Measurements from ENCODE around the gene CETP.

CETP gene

DNA sequence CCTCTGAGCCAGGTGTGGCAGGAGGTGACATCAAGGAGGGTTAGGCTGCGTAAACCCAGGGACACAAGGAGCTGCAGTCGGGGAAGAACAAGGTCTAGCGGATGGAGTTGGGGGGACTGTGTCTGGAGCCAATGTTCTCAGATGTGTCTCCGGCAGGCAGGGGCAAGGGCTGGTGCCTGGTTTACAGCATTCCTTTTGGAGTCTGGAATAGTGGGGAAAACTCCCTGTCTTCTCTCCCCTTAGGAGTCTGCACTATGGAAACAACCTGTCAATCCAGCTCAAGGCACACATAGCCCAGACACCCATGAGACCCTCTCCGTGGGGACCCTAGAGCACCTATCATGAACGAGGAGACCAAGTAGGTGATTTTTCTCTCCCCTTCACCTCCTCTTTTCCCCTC, 55.1 kb downstream of the CETP start:
- TF ChIP-seq ZNF274 (IDR thresholded peaks at IDR 0.05; ENCODE audit: low read depth, low read length), result no peak

DNA sequence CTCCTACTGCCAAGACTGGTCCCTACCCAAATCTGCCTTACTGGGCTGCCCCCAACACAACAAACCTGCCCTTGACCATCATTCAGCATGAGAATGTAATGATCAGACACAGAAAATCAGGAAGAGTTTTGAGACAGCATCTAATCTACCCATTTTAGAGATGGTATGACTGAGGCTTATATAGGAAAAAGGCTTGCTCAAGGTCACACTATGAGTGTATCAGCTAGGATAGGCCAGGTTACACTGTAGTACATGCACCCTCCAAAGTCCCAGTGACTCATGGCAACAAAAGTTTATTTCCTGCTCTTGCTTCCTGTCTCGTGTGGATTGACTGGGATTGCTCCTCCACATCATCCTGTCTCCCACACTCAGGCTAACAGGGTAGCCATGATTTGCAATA, 55.5 kb downstream of the CETP start:
- no peak for TF ChIP-seq ZNF274 (IDR thresholded peaks at IDR 0.05; ENCODE audit: low read depth, low read length)
- no peak overlapping the region for H3K4me3 ChIP-seq (ENCODE audit: low read length)

More for the DNA sequence above, 55.1 kb downstream of the CETP start:
- no peak overlapping the region for H3K4me3 ChIP-seq (ENCODE audit: low read length)

DNA sequence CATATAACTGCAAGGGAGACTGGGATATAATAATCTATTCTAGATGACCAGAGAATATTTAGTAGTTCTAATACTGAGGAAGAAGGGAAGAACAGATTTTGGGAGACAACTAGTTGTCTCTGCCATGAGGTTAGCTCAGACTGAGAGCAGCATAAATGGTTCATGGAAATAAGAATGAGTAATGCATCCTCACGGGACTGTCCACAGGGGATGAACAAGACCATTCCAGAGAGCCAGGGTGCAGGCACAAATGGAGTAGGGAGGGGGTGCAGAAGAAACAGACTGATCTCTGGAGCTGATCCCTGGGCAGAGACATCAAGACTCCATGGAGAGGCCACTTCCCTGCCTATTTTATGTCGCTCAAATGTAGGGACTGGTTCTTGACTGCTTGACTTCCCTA, 58.0 kb downstream of the CETP start:
- no peak overlapping the region for H3K4me3 ChIP-seq (ENCODE audit: low read length)
- TF ChIP-seq ZNF274 (IDR thresholded peaks at IDR 0.05; ENCODE audit: low read depth, low read length), result no peak

DNA sequence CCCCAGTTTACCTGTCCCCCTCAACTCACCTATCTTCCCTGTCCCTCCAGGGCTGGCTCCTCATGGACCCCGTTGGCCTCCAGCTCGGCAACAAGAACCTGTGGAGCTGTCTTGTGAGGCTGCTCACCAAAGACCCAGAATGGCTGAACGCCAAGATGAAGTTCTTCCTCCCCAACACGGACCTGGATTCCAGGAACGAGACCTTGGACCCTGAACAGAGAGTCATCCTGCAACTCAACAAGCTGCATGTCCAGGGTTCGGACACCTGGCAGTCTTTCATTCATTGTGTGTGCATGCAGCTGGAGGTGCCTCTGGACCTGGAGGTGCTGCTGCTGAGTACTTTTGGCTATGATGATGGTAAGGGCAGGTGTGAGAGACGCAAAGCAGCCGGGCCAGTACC, 58.9 kb downstream of the CETP start:
- no peak overlapping the region for H3K4me3 ChIP-seq (ENCODE audit: low read length)
- TF ChIP-seq ZNF274 (IDR thresholded peaks at IDR 0.05; ENCODE audit: low read depth, low read length), result no peak

DNA sequence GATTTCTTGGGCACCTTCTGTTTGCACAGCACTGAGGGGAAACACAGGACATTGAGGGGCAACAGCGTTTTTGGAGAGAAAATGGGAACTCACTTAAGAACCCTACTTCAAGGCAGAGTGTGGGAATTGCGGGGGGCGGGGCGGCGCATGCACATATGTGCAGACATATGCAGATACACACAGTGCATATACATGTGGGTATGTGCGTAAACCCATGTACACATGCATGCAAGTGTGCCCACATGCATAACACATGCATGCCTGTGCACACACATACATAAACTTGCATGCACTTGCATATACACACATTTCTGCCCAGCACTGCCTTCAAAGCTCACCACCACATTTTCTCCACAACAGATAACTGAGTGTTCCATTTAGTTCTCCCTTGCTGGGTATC, 60.0 kb downstream of the CETP start:
- TF ChIP-seq ZNF274 (IDR thresholded peaks at IDR 0.05; ENCODE audit: low read depth, low read length), result no peak

DNA sequence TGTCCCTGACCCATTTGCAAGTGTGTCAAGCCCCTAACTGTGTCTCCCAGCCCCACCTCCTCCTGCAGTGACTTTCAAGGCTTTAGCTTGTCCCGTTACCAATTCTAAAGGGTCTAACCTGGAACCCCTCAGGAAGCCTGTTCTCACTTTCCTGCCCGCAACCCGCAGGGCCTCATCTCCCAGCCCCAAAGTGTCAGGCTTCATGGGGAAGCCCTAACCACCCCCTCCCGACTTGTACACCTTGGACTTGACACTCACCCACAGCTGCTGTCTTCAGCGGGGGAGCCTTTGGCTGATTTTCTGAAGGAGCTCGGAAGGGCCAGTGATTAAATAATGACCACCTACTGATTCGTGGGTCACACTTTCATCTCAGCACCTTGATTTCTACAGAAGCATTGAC, 60.7 kb downstream of the CETP start:
- H3K4me3 ChIP-seq (ENCODE audit: low read length), result no peak overlapping the region
- no peak for TF ChIP-seq ZNF274 (IDR thresholded peaks at IDR 0.05; ENCODE audit: low read depth, low read length)

More for the DNA sequence above, 60.0 kb downstream of the CETP start:
- no peak overlapping the region for H3K4me3 ChIP-seq (ENCODE audit: low read length)

DNA sequence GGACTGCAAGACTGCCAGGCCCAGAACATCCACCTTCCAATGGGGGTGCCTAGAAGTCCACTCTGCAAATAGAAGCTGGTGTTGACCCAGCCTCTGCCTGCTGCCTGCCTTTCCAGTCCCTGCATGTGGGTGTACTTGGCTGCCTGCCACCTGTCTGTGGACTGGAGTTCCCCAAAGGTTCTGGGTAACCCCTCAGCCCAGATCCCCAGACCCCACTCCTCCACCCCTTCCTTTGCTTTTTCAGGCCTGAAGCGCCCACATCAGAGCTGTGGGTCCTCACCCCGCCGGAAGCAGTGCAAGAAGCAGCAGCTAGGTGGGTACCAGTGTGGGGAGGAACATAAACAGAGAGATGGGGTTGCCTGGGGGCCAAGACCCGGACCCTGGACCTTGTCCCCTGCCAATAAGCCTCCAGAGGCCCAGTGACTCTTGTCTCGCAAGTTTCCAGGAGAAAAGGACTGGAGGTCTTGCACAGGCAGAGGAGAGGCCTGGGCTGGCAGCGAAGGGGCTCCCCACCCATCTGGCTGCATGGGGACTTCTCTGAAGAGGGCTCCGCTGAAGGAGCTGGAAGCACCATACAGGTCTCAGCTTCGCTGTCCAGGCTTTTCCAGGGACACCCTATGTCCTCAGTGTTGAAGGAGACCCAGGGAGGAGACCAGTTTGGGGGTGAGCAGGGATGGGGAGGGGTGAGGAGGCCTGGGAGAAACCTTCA, 61.9 kb downstream of the CETP start:
- H3K4me3 ChIP-seq (ENCODE audit: low read length), result no peak overlapping the region
- TF ChIP-seq ZNF274 (IDR thresholded peaks at IDR 0.05; ENCODE audit: low read depth, low read length), result no peak

DNA sequence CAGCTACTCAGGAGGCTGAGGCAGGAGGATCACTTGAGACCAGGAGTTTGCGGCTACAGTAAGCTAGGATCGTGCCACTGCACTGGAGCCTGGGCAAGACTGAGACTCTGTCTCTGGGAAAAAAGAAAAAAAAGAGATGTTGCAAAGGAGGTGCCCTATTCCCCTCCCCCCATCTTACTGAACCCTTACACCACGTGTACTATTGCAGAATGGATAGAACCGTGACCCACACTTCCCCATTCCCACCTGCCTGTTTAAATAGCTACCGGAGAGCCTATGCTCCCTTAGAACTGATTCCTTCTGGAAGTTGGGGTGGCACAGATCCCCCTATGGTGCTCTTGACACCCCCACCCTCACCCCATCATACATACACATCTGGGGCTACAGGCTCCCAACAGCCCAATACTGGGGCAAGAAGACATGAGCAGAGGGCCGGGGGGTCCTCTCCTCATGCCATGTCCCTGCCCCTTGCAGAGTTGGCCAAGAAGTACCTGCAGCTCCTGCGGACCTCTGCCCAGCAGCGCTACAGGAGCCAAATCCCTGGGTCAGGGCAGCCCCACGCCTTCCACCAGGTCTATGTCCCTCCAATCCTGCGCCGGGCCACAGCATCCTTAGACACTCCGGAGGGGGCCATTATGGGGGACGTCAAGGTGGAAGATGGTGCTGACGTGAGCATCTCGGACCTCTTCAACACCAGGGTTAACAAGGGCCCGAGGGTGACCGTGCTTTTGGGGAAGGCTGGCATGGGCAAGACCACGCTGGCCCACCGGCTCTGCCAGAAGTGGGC, 63.3 kb downstream of the CETP start:
- TF ChIP-seq ZNF274 (IDR thresholded peaks at IDR 0.05; ENCODE audit: low read depth, low read length), result no peak

DNA sequence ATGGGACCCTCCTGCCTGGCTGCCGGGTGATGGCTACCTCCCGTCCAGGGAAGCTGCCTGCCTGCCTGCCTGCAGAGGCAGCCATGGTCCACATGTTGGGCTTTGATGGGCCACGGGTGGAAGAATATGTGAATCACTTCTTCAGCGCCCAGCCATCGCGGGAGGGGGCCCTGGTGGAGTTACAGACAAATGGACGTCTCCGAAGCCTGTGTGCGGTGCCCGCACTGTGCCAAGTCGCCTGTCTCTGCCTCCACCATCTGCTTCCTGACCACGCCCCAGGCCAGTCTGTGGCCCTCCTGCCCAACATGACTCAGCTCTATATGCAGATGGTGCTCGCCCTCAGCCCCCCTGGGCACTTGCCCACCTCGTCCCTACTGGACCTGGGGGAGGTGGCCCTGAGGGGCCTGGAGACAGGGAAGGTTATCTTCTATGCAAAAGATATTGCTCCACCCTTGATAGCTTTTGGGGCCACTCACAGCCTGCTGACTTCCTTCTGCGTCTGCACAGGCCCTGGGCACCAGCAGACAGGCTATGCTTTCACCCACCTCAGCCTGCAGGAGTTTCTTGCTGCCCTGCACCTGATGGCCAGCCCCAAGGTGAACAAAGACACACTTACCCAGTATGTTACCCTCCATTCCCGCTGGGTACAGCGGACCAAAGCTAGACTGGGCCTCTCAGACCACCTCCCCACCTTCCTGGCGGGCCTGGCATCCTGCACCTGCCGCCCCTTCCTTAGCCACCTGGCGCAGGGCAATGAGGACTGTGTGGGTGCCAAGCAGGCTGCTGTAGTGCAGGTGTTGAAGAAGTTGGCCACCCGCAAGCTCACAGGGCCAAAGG, 64.4 kb downstream of the CETP start:
- no peak overlapping the region for H3K4me3 ChIP-seq (ENCODE audit: low read length)
- TF ChIP-seq ZNF274 (IDR thresholded peaks at IDR 0.05; ENCODE audit: low read depth, low read length), result no peak

More for the DNA sequence above, 63.3 kb downstream of the CETP start:
- H3K4me3 ChIP-seq (ENCODE audit: low read length), result no peak overlapping the region

DNA sequence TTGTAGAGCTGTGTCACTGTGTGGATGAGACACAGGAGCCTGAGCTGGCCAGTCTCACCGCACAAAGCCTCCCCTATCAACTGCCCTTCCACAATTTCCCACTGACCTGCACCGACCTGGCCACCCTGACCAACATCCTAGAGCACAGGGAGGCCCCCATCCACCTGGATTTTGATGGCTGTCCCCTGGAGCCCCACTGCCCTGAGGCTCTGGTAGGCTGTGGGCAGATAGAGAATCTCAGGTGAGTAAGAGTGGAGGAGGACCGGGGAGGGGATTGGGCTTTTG, 65.0 kb downstream of the CETP start:
- TF ChIP-seq ZNF274 (IDR thresholded peaks at IDR 0.05; ENCODE audit: low read depth, low read length), result no peak
- H3K4me3 ChIP-seq (ENCODE audit: low read length), result no peak overlapping the region

DNA sequence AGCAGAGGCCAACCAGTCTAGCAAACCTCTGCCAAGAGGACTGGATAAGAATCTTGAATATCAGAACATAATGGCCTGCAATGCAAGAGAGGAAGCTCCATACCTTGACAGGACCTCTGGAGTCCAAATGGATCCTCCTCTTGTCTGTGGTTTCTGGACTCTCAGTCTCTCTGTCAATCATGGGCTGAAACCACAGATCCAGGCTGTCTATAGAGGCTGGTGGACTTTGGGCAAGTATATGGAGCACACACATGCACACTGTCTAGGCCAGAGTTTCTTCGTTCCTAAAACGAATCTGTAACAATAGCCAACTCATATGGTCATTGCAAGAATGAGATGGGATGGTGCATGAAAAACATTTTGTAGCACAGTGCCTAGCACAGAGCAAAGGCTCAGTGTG, 65.3 kb downstream of the CETP start:
- H3K4me3 ChIP-seq (ENCODE audit: low read length), result no peak overlapping the region

DNA sequence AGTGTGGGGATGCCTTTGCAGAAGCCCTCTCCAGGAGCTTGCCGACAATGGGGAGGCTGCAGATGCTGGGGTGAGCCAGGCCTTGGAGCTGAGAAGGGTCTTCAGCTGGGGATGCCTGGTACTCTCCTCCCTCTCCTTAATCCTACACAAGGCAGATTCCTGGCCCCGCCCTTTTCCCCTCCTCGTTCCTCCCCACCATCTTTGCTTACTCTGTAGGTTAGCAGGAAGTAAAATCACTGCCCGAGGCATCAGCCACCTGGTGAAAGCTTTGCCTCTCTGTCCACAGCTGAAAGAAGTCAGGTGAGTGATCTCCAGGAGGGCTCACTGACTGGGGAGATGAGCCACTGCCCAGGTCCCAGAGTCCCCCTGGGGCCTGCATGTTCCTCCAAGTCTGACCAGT, 66.3 kb downstream of the CETP start:
- no peak for TF ChIP-seq ZNF274 (IDR thresholded peaks at IDR 0.05; ENCODE audit: low read depth, low read length)
- no peak overlapping the region for H3K4me3 ChIP-seq (ENCODE audit: low read length)

More for the DNA sequence above, 65.3 kb downstream of the CETP start:
- no peak for TF ChIP-seq ZNF274 (IDR thresholded peaks at IDR 0.05; ENCODE audit: low read depth, low read length)

DNA sequence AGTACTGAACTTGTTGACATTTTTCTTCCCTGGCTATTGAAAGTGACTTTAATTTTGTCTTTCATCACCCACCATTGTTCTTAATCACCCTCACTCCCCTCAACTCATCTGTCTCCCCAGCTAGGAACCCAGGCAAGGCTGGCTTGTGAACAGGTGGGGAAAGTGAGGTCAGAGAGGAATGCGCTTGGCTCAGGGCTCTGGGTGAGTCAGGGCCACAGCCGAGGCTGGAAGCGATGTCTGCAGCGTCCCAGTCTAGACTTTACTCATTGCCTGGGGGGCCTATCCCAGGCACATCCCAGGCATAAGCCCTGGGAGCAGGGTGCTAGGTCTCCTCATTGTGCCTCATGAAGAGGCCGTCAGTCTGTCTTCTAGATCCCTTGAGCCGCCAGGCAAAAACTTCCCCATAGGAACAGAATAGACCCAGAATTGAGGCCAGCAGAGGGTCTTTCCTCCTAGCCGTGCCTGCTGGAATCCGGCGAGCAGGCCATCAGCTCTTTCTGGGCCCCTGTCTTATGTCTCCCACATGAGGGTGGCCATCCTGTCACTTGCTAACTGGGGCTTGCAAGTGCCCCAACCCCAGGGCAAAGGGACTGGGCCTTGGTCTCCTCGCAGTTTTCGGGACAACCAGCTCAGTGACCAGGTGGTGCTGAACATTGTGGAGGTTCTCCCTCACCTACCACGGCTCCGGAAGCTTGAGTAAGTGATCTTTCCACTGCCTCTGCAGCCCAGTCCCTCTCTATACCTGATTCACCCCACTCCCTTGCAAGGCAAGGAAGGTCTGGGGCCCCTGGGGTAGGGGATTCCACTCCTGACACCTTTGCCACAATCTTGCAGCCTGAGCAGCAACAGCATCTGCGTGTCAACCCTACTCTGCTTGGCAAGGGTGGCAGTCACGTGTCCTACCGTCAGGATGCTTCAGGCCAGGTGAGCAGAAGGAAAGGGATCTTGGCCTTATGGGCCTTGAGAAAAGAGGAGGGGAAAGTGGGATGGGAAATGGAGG, 67.7 kb downstream of the CETP start:
- H3K4me3 ChIP-seq (ENCODE audit: low read length), result no peak overlapping the region
- no peak for TF ChIP-seq ZNF274 (IDR thresholded peaks at IDR 0.05; ENCODE audit: low read depth, low read length)
